NAMALWA (cell line): ENCODE measurements around the gene BFSP2.
"Not testable (repeated sequence)": the region's sequence is repeated elsewhere in the genome, so short reads cannot be mapped to it uniquely, and the experiment has no call there.

Source experiments
- DNase-seq: peaks from one replicate; pipeline ENCODE4 v3.0.0-alpha.2; 2015; ENCODE audit warnings: low spot score

BFSP2 gene

DNA sequence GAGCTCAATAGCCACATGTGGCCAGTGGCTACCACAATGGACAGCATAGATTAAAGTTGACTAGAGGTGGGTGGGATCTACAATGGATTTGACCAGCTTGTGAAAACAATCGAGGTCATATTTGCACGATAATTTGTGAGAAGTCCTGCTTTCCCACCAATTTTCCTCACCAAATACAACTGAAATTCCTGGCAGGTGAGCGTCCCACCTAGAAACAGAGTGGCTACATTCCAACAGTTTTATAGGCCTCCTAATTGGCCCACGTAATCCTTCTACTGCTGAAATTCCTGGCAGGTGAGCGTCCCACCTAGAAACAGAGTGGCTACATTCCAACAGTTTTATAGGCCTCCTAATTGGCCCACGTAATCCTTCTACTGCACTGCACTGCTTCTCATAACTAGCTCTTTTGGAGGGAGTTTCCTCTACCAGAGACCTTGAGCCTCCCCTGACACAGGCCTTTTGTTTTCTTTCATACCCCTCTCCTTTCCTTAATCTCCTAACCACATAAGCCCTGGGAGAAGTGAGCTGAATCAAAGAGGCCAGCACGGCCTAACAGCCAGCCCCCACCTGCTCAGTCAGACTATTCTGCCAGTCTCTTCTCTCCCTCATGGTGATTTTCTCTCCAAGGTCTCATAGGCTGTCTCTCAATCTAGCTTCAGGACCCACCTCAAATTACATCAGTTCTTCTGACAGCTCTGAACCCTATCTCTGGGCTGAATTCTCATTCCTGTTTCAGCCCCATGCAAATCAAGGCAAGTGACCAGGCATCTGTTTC is 80.2 kb downstream of the BFSP2 start:
- DNase-seq, result peak; percentile 87

DNA sequence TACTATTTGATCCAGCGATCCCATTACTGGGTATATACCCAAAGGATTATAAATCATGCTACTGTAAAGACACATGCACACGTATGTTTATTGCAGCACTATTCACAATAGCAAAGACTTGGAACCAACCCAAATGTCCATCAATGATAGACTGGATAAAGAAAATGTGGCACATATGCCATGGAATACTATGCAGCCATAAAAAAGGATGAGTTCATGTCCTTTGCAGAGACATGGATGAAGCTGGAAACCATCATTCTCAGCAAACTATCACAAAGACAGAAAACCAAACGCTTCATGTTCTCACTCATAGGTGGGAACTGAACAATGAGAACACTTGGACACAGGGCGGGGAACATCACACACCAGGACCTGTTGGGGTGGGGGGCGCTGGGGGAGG is 82.6 kb downstream of the BFSP2 start:
- not testable (repeated sequence) for DNase-seq

DNA sequence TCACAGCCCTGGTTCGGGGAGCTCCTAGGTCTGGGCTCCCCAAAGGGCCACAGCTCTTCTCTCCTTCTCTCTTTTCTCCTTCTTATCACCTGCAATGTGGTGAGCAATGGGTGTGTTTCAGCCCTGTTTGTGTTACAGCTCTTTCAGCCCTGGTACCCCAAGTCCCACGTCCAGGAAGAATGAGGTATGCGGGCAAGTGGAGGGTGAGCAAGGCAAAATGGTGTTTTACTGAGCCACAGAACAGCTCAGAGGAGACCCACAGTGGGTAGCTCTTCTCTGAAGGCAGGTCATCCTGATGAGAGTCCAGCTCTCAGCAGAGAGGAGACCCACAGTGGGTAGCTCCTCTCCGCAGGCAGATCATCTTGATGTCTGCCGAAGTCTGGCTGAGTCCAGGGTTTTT is 86.8 kb downstream of the BFSP2 start:
- peak; percentile 47 for DNase-seq

DNA sequence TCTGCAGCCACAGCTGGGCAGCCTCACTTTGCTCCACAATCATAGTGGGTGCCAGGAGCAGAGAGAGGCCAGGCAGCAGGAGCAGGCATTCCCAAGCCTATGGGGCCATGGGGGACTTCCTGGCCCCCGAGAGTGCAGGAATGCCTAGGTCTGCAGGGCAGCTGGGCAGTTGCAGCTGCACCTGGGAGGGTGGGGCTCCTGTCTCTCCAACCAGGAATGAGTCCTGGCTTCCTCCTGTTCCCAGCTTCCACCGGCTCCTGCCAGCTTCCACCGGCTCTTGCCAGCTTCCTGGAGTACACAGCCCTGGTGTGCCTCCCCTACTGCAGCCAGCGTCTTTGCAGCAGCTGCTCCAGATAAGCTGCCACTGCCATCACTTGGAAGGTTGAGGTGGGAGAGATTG is 87.3 kb downstream of the BFSP2 start:
- DNase-seq, result no peak

DNA sequence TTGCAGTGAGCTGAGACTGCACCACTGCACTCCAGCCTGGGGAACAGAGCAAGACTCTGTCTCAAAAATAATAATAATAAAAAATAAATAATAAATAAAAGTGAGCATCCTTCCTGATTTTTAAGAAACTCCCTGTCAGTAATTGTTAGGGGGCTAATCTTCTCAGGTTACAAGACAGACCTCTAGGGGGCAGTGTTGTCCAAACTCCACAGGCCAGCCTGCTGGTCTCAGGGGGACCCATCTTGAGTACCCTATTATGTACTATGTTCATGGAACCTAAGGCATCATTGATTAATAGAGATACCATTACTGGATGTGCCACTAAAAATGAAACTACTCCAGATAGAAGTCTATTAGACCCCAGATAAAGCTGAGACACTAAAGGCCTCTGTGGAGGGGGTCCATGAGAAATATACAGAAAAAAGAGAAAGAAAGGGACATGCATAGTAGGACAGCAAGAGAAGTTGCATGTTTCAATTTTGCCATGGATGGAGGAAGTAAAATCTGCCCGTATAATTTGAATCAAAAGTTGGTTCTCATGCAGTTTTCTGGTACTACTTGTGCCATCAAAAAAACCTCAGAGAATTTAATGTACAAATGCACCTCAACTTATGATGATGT is 88.2 kb downstream of the BFSP2 start:
- peak; percentile 44 for DNase-seq

DNA sequence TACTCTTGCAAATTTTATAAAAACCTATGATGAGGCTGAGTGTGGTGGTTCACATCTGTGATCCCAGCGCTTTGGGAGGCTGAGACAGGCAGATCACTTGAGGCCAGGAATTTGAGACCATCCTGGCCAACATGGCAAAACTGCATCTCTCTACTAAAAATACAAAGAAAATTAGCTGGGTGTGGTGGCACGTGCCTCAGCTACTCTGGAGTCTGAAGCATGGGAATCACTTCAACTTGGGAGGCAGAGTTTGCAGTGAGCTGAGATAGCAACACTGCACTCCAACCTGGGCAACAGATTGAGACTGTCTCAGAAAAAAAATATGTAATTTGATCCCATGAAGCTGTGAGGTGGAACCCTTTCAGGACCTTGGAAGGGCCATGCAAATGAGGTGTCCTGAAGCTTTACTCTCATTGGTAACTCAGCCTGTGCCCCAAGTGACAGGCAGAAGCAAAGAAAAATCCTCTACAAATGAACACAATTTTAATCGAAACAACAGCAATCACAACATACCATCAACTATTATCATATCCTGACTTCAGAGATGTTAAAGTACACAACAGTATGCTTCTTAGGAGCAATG is 89.0 kb downstream of the BFSP2 start:
- no peak for DNase-seq

DNA sequence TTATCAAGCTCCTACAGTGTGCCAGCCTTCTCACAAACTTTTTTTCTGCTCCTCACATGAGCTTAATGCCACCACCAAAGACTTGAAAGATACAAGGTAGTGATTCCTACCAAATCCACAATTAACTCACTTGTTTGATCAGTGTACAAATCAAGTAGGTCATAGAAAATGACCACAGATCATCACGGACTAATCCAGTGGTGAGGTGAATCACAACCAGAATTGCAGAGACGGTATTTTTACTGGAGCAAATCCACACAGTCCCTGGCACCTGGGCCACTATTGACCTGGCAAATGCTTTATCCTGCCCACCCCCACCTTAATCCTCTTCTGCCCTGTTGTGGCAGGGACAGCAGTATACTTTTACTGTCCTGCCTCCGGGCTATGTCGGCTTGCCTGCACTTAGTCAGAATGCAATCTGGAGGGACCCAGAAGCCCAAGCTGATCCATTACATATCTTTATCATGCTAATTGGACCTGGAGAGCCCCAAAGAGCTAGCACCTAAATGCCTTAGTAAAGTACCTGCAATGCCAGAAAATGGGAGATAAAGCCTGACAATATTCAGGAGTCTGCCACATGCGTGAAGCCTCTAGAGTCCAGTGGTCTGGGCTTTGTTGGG is 89.7 kb downstream of the BFSP2 start:
- no peak for DNase-seq

DNA sequence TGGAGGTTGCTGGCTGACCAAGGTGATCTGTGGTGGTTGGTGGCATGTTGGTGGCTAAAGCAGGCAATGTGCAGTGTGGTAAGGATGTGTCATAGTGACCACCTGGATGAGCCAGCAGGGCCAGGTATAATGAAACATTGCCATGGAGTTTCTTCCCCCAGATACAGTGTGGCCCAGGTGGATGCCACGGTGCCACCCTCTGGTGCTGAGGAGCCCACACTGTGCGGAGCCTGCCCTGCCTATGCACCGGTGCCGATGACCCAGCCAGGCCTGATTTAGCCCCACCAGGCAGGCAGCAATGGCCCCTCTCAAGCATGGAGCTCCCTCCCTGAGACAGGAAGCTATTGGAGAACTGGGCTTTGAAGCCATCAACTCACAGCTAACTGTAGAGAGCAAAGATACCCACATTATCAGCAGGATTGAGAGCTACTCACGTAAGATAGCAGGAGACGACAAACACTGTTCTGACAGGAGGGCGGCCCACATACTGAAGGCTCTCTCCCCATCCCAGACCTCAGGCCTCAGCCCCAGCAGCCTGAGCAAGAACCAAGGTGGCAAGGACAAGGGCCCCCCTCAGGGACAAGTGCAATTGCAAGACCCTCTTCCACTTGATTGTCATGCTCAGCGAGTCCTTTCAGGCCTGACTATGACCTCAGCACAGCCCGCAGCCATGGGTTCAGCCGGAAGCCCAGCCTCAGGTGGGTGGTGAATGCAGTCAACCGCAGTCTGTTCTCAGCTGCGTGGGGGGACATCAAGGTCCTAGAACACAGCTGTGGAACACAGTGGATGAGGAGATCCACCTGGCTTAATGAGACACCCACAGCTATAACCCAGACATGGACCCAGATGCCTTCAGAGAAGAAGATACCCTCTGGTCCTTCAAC is 90.9 kb downstream of the BFSP2 start:
- peak; percentile 94 for DNase-seq

DNA sequence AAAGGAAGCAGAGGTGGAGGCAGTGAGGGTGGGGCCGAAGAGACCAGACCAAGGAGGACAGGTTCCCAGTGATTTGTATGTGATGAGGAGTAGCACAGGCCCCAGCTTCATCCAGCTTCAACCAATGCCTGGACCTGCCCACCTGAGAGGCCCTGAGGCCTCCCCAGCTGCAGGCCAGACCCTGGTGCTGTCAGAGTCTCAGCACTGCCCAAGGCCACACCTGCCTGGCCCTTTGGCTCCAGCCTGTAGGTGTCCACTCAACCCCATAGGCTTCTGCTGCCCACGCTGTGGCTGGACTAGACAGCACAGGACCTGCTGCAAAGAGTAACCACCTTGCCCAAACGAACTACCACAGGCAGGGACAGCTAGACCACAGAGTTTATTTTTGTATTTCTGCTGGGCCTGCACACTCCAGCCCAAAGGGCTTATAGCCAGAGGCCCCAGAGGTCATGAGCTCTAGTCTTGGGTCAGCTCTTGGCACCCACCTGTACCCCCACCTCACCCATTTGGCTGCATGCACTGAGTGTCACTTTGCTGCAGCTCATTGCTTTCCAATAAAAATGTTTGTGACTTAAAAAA is 91.7 kb downstream of the BFSP2 start:
- peak; percentile 47 for DNase-seq

DNA sequence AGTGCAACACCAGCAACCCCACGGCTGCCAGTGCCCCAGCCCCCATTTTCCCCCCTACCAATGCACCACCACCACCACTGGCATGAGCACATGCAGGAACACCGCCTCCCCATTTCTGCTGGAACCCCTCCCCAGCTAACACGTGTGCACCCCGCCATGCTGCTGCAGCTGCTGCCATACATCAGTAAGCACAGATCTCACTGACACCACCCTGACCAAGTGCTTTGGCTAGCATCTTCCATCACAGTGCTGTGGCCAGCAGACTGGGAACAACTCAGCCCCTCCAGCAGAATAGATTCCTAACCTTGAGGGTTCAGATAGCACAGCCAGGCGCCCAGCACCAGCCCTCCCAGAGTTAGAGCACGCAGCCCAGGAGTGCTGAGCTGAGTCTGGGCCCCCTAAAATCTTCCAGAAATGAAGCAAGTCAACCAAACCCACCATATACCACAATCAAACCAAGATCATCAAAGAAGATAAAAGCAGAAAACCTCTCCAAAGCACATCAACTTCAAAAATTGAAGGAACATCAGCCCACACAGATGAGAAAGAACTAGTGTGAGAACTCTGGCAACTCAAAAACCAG is 92.4 kb downstream of the BFSP2 start:
- peak; percentile 75 for DNase-seq

DNA sequence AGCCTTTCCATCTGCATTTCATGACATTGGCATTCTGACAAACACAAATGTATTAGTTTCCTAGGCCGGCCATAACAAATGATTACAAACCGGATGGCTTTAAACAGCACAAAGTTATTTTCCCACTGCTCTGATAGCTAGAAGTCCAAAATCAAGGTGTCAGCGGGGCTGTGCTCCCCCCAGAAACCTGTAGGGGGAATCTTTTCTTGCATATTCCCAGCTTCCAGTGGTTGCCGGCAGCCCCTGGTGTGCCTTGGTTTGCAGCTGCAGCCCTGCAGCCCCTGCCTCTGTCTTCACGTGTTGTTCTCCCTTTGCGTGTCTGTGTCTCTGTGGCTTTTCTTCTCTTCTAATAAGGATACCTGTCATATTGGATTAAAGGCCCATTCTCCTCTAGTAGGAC is 94.6 kb downstream of the BFSP2 start:
- DNase-seq, result peak; percentile 43

DNA sequence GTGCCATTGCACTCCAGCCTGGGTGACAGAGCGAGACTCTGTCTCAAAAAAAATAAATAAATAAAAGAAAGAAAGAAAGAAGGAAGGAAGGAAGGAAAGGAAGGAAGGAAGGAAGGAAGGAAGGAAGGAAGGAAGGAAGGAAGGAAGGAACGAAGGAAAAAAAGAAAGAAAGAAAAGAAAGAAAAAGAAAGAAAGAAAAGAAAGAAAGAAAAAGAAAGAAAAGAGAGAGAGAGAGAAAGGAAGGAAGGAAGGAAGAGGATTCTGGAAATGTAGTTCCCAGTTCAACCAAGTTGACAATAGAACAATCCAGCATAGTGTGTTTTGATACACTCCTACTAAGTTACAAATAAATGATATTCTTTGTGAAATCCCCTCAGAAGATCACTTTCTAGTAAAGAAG is 102.7 kb downstream of the BFSP2 start:
- not testable (repeated sequence) for DNase-seq

DNA sequence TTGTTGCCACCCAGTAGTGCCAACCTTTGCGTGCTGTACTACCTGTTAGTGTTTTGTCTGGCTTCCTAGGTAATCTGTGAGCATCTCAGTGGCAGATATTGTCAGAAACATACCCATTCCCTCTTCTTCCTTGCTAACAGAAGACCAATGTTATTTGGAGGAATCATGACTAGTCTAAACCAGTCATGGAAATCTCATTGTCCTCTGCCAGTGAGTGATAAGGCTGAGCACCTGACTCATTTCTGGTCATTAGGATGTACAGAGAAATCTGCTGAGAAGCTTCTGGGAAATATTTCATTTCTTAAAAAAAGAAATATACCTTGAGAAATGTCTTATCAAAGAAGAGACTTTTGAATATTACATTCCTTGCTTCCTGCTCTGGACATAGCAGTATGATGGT is 103.6 kb downstream of the BFSP2 start:
- no peak for DNase-seq

DNA sequence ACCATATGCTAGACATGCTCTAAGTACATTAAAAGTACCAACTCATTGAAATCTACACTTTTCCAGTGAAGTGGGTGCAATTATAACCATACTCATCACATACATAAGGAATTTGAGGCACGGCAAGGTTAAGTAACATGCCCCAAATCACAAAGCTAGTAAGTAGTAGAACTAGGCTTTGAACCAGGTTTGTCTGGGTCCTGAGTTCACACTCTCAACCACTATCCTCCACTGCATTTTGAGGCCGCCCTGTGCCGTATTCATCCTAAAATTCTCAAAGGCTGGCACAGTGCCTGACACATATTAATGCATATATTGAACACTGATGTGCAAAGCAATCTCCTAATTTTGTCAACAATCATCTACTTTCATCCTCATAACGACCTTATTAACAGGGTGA is 104.9 kb downstream of the BFSP2 start:
- DNase-seq, result no peak

DNA sequence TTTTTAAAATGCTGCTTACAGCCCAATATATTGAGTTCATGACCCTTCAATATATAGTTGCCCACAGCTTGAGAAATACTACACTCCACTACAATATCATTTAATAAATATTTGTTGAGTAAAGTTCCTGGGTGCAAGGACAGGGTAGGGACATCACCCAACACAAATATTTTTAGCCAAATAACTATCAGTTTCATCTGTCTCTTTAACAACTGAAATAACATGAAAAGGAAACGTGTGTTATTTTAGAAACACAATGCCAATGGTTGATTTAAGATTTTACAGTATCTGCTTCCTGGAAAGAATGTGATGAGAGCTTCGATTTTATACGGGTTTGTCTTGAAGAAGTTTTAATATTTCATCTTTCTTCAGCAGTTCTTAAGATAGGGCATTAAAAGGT is 106.0 kb downstream of the BFSP2 start:
- DNase-seq, result no peak

DNA sequence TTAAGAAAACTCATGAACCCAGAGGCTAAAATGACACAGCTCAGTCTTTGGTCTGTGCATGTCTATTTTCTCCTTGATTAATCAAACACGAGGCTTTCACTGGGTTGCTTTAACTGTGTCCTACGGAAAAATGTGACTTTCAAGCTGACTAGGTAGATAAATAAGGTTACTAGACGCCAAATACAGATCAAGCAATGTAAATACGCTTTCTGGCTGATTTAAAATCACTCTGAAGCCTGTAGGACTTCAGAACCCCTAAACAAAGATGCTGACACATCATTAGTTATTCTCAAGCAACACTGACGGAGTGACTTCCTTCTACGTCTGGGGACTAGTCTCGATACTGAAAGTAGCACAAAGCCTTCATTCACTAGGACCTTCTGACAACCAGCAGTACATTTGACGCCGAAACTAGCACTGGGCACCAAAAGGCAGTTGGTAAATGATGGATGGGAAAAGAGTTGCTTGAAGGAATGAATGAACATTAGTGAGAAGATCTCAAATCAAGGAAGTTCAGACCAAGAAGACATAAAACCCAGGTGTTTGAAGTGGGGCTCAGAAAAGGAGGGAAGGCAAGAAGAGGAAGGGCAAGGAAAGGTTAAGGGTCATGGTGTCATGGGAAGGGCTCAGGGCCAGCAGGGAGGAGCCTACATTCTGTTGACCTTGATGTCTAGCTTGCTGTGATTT is 106.5 kb downstream of the BFSP2 start:
- peak; percentile 85 for DNase-seq

DNA sequence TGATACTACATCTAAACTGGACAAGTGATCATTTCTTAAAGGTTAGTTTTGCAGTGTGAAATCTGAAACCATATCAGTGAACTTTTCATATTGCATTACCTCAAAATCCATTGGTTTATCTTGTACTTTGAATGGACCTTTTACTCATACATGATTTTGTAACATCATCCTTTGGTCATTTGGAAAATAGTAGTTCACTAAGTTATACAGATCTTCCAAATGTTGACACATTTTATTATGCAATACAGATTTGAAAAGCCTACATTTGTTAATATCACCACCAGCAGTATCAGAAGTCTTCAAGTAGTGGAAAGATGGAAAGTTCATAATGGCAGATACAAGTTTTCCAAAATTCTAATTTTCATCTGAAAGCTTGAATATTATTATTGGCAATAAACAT is 109.6 kb downstream of the BFSP2 start:
- no peak for DNase-seq

DNA sequence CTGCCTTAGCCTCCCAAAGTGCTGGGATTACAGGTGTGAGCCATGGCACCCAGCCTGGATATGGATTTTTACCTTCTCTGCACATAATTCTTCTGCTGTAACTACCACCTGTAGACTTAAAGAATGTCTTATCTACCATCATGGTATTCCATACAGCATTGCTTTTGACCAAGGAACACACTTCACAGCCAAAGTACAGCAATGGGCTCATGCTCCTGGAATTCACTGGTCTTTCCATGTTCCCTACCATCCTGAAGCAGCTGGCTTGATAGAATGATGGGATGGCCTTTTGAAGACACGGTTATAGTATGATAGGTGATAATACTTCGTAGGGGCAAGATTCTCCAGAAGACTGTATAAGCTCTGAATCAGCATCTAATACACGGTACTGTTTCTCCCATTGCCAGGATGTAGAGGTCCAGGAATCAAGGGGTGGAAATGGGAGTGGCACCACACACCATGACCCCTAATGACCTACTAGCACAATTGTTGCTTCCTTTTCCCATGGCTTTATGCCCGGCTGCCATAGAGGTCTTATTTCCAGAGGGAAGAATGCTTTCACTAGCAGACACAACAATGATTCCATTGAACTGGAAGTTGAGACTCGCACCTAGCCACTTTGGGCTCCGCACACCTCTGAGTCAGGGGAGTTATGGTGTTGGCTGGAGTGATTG is 112.7 kb downstream of the BFSP2 start:
- DNase-seq, result no peak

DNA sequence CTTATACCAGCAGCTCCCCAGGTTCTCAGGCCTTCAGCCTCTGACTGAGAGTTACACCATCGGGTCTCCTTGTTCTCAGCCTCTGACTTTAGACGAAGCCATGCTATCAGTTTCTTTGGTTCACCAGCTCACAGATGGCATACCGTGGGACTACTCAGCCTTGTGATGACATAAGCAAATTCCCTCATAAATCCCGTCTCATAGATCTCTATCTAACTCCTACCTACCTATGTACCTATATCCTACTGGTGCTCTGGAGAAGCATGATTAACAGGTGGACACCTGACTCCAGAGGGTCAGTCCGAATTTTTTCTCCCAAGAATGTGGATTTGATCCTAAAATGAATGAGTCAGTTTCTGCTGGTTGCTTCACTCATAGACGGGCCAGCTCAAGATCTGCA is 114.6 kb downstream of the BFSP2 start:
- DNase-seq, result no peak

DNA sequence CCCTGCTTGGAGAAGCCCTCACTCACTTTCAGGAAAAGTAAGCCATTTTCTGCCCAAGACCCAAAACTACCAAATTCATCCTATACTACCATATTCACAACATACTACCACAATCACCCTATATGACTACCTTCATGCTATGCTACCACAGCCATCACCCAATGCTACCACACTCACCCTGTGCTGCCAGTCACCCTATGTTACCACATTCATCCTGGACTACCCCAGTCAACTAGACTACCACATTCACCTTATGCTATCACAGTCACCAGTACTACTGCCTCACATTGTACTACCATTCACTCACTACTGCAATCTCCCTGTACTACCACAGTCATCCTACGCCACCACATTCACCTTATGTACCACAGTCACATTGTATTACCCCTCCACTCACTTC is 115.3 kb downstream of the BFSP2 start:
- no peak for DNase-seq
